Measurements from ENCODE around the gene MYO1C. TPM values are rescaled to one million over a fixed set of nuclear protein-coding genes. Genes with fewer than 3 reads are reported as not detected.

MYO1C gene
- total and polyA plus RNA-seq, 2 of the 8 experiments (the other 6 are each of a cell fraction or from before 2014, with no cell fraction given), result 40.1 to 78.6 TPM

GRCh38 chr17:1431631-1432104 lies 60.8 kb downstream of the MYO1C start:
- no peak overlapping the region for H2BK20ac ChIP-seq (ENCODE audit: low read length)
- H2BK15ac ChIP-seq (ENCODE audit: low read length), result no peak overlapping the region
- no peak overlapping the region for H4K8ac ChIP-seq (ENCODE audit: extremely low read depth, insufficient read depth, low read length)
- H4K5ac ChIP-seq (ENCODE audit: insufficient read length, low read depth, low read length), result no peak overlapping the region
- H3K18ac ChIP-seq (ENCODE audit: extremely low read depth, low read length), result no peak overlapping the region
- no peak overlapping the region for H3K23ac ChIP-seq (ENCODE audit: insufficient read length)
- H4K91ac ChIP-seq (replicated peaks; ENCODE audit: insufficient read length, low read length), result no peak overlapping the region
- FAIRE-seq, result no peak
- H2BK120ac ChIP-seq (replicated peaks; ENCODE audit: low read depth, low read length), result no peak overlapping the region
- ChIA-PET CTCF (ENCODE audit: partially characterized antibody) (no interaction called here), POLR2A (ENCODE audit: partially characterized antibody) (no interaction called here)
- no peak overlapping the region for H2AK5ac ChIP-seq (ENCODE audit: low read depth, low read length)
- H3K4me1 ChIP-seq (replicated peaks in 1 of 4; ENCODE audit: control insufficient read depth in 3 of 4, insufficient read depth in 4 of 4, low read length in 3 of 4), result no peaks in the 10 kb centered on the region
- no peak overlapping the region for H2BK5ac ChIP-seq (ENCODE audit: low read depth, low read length)
- no peak overlapping the region for H2AFZ ChIP-seq (ENCODE audit: low read length)
- no peak overlapping the region for H3K4me3 ChIP-seq (ENCODE audit: extremely low read depth in 1 of 4, insufficient read depth in 2 of 4, low read depth in 3 of 4, low read length in 4 of 4)
- H4K20me1 ChIP-seq (replicated peaks in 1 of 2; ENCODE audit: control insufficient read depth in 1 of 2, insufficient read depth in 2 of 2, low read length in 2 of 2), result peaks cover 6 to 7% of the 10 kb centered on the region in 2 experiments
- no peaks in the 10 kb centered on the region for H3K9me3 ChIP-seq (ENCODE audit: insufficient read depth in 2 of 2, low read depth in 1 of 2, low read length in 1 of 2)
- no peak overlapping the region for H3K9ac ChIP-seq (replicated peaks in 1 of 4; ENCODE audit: extremely low read depth in 1 of 4, low read depth in 3 of 4, low read length in 3 of 4)
- peaks cover 11% of the 10 kb centered on the region for H3K79me1 ChIP-seq (ENCODE audit: low read depth, low read length)
- H3K79me2 ChIP-seq (ENCODE audit: control insufficient read depth in 1 of 2, insufficient read depth in 2 of 2, low read length in 2 of 2), result peaks cover 6 to 50% of the 10 kb centered on the region in 2 experiments; a peak in 3 of 4 replicates
- 97% methylated on average over 2 of the region's 2 CpGs; no CpG with 5 or more reads in 1 of the 2 experiments for WGBS, 2 experiments (ENCODE audit: extremely low coverage in 1 of 2, insufficient coverage in 1 of 2, insufficient read length in 1 of 2, insufficient replicate concordance in 2 of 2, low coverage in 1 of 2, low lambda C conversion rate in 2 of 2, missing lambda C conversion rate in 1 of 2)
- H2BK12ac ChIP-seq (ENCODE audit: low read depth, low read length), result no peak overlapping the region
- H3K23me2 ChIP-seq (ENCODE audit: low read depth, low read length), result no peaks in the 10 kb centered on the region
- H3K56ac ChIP-seq (replicated peaks; ENCODE audit: insufficient read length, low read depth, low read length), result no peak overlapping the region
- H3K4me2 ChIP-seq (ENCODE audit: insufficient read depth in 1 of 2, low read depth in 2 of 2, low read length in 2 of 2), result no peak overlapping the region
- H3K36me3 ChIP-seq (ENCODE audit: control insufficient read depth in 2 of 4, insufficient read depth in 4 of 4, low read length in 3 of 4), result peaks cover 4 to 44% (median 18%) of the 10 kb centered on the region in 4 experiments; a peak in 5 of 8 replicates
- H3K14ac ChIP-seq (ENCODE audit: insufficient read length), result no peak overlapping the region
- no peak for DNase-seq (ENCODE audit: low read depth in 1 of 2, low spot score in 2 of 2)
- no peaks in the 10 kb centered on the region for H3K27me3 ChIP-seq (replicated peaks in 1 of 4; ENCODE audit: control insufficient read depth in 3 of 4, extremely low read depth in 1 of 4, insufficient read depth in 3 of 4, low read length in 3 of 4)
- no peak overlapping the region for H3K27ac ChIP-seq (ENCODE audit: low read depth, low read length)
- H3K4ac ChIP-seq (replicated peaks; ENCODE audit: insufficient read length, low read depth, low read length), result no peak overlapping the region
- TF ChIP-seq TCF12 (IDR thresholded peaks at IDR 0.05; ENCODE audit: low read depth, low read length), result no peak
- TF ChIP-seq GABPA (IDR thresholded peaks at IDR 0.05; ENCODE audit: borderline replicate concordance, insufficient read depth, low read length), result no peak
- TF ChIP-seq, protein P1, sequence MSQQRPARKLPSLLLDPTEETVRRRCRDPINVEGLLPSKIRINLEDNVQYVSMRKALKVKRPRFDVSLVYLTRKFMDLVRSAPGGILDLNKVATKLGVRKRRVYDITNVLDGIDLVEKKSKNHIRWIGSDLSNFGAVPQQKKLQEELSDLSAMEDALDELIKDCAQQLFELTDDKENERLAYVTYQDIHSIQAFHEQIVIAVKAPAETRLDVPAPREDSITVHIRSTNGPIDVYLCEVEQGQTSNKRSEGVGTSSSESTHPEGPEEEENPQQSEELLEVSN (IDR thresholded peaks at IDR 0.05), result no peak
- no peak for TF ChIP-seq ATF3 (IDR thresholded peaks at IDR 0.05; ENCODE audit: insufficient read depth, low read depth, low read length)
- no peak for TF ChIP-seq SP4 (IDR thresholded peaks at IDR 0.05; ENCODE audit: low read length)
- TF ChIP-seq TAF1 (IDR thresholded peaks at IDR 0.05; ENCODE audit: low read depth, low read length), result no peak
- TF ChIP-seq RBBP5 (IDR thresholded peaks at IDR 0.05; ENCODE audit: borderline replicate concordance, low read depth, low read length), result no peak
- no peak for TF ChIP-seq CBX8 (IDR thresholded peaks at IDR 0.05; ENCODE audit: borderline replicate concordance, low read depth, low read length)
- TF ChIP-seq EGR1 (IDR thresholded peaks at IDR 0.05; ENCODE audit: borderline replicate concordance, low read depth, low read length), result no peak
- no peak for TF ChIP-seq TEAD4 (IDR thresholded peaks at IDR 0.05; ENCODE audit: low read depth, low read length)
- TF ChIP-seq CBX5 (IDR thresholded peaks at IDR 0.05; ENCODE audit: low read depth, low read length), result no peak
- no peak for TF ChIP-seq USF2 (IDR thresholded peaks at IDR 0.05; ENCODE audit: low read length)
- no peak for TF ChIP-seq BRCA1 (IDR thresholded peaks at IDR 0.05; ENCODE audit: low read depth, low read length)
